Activated T-cell treated with anti-CD3 and anti-CD28 coated beads for 1 hour (primary cell): ENCODE results near the gene PARD3.

ENCODE experiments used
- DNase-seq: peaks from one replicate; pipeline ENCODE4 v3.0.0-alpha.2; 2020; ENCODE audit warnings: low read depth

Gene PARD3

DNA sequence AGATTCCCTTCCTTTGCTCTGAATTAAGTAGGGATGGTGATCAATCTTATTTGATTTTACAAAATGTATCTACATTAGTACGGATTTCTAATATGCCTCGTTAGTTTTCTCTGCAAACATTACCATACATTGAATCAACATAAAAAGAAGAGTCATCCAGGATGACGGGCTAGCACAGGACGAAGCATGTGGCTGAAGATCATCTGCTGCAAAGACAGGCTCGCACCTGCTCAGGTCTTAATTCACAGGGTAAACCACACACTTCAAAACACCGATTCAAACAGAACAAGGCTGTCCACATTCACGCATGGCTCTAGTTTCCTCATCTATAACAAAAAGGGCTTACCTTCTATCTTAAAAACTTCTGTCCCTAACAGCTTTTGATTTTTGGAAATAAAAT lies 323.0 kb downstream of the PARD3 start:
- no peak for DNase-seq

GRCh38 chr10:34491678-34492077 lies 323.4 kb downstream of the PARD3 start:
- no peak for DNase-seq

DNA sequence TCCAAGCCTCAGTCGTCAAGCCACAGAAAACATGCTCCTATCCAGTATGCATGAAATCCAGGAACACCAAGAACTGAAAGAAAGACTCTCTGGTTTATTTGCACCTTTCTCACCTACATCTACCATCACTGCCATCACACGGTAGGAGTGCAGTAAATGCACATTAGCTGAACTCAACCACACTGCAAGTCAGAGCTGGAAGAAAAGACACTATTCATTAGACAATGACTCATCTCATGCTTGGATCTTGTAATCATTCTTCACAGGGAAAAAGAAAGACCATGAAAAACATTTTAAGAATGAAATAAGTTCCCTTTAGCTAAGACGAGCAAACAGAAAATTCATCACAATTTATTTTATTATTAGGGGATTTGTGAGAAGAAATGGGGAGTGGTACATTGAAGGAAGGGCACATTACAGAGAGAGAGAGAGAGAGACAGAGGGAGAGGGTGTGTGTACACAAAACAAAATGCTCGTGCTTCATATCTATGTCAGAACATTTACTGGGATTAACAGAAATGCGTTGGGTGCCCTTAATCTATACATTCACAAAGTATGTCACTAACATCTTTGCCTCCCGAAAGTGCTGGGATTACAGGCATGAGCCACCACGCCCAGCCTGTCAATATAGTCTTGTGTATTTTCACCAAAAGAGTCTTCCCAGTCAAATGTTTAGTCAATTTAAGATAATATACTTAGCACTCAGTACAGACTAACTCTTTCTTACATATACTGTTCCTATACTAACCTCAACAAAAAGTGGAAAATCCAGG lies 324.9 kb downstream of the PARD3 start:
- no peak for DNase-seq

DNA sequence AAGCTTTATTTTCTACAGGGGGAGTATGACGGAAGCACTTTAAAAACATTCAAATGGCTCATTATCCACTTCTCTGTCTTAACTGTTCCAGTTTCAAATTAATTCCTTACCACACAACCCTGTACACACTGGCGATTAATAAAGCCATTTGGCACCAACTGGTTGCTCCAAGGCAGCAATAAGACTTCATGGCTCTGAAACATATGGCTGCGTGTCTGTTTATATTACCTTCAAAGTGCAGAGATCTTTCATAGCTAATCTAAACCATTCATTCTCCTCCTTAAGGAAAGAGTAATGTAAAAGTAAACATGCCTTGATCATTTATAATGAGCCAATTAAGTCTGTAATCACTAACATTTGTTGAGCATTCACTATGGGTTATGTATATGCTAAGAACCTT lies 325.7 kb downstream of the PARD3 start:
- DNase-seq = no peak

DNA sequence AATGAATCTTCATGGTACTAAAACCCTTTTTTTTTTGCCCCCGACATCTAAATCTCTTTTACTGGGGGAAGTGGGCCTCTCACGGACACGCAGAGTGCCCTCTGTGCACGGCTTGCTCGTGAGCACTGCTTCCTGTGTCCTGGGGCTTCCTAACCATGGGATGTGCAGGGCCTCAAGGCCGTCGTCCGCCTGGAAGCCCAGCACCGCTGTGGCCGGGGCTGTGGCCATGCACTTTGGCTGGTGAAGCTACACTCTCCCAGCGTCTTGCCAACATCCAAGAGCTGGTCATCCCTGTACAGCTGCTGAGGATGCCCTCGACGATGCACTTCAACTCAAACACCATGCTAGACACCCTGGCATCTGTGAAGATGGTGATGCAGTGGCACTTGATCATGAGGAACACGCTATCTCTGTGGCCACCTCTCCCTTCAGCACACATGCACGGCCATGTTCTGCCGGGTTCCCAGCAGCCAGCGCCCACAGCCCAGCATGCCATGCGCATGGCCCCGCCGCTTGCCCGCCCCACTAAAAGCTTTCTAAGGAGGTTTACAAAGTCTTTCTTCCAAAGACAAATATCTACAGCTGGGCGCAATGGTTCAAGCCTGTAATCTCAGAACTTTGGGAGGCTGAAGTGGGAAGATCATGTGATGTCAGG lies 326.5 kb downstream of the PARD3 start:
- DNase-seq = no peak

GRCh38 chr10:34486008-34486407 lies 329.1 kb downstream of the PARD3 start:
- no peak for DNase-seq

- DNase-seq = no peak
These were observed 330.9 kb downstream of the PARD3 start for GRCh38 chr10:34484164-34484563.

DNA sequence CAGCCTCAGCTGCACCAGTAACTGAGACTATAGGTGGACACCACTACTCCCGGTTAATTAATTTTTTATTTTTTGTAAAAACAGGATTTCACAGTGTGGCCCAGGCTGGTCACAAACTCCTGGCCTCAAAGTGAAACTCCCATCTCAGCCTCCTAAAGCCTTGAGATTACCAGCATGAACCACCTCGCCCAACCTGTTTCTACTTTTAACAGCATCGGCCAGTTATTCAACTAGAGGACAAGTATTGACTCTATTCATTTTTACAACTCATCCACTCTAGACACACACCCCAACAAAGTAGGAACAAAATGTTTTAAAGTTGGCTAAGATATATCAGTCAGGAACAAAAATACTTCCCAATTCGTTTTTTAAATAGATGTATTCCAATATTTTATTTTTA lies 334.8 kb downstream of the PARD3 start:
- no peak for DNase-seq

- DNase-seq = no peak
These were observed 335.4 kb downstream of the PARD3 start for GRCh38 chr10:34479520-34480179.

GRCh38 chr10:34477249-34477648 lies 337.8 kb downstream of the PARD3 start:
- DNase-seq = no peak

DNA sequence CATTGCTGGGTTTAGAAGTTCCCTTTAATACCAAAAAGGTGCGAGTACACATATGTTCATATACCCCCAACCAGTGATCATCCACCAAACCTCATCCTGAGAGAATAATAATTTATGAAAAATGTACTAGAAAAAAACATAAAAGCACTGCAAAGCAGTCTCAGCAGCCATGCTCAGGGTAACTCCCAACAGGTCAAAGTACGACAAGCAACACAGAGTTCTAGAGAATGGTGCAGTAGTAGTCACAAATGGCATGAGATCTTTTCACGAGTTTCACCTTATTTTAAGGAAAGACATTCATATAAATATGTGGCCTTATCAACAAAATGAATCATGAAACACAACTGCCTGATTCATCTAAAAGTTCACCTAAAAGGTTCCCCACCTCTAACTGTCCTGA lies 338.5 kb downstream of the PARD3 start:
- DNase-seq = no peak

- DNase-seq = no peak
These were observed 339.3 kb downstream of the PARD3 start for GRCh38 chr10:34475786-34476185.

GRCh38 chr10:34475274-34475646 lies 339.8 kb downstream of the PARD3 start:
- no peak for DNase-seq

- DNase-seq = no peak
These were observed 340.4 kb downstream of the PARD3 start for GRCh38 chr10:34474555-34475273.

DNA sequence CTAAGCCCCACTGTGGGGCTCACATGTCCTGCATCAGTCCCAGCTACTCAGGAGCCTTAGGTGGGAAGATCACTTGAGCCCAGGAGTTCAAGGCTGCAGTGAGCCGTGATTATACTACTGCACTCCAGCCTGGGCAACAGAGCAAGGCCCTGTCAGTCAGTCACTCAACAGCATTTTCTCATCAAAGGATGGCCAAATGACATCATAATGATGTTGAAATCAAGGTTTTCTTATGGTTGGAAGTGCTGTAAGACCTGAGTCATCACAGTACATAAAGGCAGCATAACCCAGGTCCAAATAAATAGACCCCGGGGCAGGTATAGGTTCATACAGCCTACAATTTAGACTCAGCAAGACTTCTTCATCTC lies 341.1 kb downstream of the PARD3 start:
- DNase-seq = no peak

- no peak for DNase-seq
These were observed 341.7 kb downstream of the PARD3 start for GRCh38 chr10:34473174-34474008.

DNA sequence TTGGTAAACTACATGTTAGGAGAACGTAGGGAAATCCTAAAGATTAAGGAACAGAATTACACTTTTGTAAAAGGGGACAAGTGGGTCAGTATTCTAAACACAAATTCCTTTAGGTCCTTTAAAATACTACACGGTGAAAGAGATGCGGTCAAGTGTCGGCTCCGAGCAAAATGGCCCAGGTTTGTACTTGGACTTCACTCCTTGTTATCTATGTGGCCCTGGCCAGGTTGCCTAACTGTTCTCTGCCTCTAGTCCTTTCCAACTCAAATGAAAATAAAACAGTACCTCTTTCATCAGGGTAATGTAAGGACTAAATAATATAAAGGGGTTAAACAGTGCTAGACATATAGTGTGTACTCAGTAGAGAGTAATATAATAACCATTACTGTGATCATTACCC lies 344.8 kb downstream of the PARD3 start:
- no peak for DNase-seq

DNA sequence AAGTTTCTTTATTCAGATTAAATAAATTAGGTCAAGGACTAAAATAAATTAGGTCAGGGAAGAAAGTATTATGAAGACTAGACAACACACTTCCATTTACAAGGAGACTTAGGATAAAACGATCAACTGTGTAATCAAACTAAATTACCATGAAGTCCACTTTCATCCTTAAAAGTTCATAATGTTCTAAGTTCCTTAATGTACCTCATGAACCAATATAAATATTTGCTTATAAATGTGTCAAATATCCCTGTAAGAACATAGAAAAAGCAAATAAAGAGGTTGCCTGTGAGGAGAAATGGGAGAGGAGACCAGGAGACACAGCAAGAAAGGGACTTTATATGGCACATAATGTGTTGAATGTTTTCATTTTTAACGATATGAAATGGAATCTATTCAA lies 345.6 kb downstream of the PARD3 start:
- DNase-seq = no peak

GRCh38 chr10:34467902-34468301 lies 347.2 kb downstream of the PARD3 start:
- DNase-seq = no peak

GRCh38 chr10:34467364-34467763 lies 347.7 kb downstream of the PARD3 start:
- no peak for DNase-seq

- no peak for DNase-seq
These were observed 349.4 kb downstream of the PARD3 start for GRCh38 chr10:34465678-34466077.

DNA sequence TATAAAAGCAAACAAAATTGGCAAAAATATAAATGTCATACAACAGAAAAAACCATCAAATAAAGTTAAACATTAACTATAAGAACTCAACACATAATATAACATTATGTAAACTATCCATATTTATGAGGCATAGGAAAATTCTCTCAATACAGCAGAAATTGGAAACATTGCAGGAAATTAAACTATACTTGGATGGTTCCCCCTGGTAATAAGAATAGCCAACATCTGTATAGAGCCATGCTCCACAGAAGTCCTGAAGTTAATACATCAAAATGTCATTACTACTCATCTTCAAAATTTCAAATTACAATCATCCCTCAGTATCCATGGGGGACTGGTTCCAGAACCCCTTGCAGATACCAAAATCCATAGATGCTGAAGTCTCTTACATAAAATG lies 350.5 kb downstream of the PARD3 start:
- no peak for DNase-seq
